ENCODE measurements around the gene DUSP7.

DNA sequence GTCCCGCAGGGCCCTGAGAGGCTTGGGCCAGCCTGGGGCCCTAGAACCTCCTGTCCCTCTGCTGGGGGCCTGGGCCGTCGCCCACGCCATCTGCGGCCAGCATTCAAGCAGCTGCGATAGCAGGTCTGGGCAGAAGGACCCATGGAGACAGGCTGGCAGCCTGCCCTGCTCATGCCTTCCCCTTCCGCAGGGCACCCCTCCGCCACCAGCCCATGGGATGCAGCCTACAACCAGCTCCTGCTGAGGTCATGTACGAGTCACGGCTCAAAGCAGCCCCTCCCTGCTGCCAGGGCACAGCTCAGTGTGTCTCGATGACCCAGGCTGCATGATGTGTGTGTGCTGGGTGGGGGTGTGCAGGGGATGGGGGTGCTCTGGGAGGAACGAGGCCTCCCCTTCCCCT is 27.8 kb downstream of the DUSP7 start:
- TF ChIP-seq, protein P1, sequence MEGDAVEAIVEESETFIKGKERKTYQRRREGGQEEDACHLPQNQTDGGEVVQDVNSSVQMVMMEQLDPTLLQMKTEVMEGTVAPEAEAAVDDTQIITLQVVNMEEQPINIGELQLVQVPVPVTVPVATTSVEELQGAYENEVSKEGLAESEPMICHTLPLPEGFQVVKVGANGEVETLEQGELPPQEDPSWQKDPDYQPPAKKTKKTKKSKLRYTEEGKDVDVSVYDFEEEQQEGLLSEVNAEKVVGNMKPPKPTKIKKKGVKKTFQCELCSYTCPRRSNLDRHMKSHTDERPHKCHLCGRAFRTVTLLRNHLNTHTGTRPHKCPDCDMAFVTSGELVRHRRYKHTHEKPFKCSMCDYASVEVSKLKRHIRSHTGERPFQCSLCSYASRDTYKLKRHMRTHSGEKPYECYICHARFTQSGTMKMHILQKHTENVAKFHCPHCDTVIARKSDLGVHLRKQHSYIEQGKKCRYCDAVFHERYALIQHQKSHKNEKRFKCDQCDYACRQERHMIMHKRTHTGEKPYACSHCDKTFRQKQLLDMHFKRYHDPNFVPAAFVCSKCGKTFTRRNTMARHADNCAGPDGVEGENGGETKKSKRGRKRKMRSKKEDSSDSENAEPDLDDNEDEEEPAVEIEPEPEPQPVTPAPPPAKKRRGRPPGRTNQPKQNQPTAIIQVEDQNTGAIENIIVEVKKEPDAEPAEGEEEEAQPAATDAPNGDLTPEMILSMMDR (IDR thresholded peaks at IDR 0.05; ENCODE audit: insufficient read depth, low read length, poor library complexity, severe bottlenecking) = no peak
- no peak for TF ChIP-seq EZH2phosphoT487 (conservative IDR thresholded peaks at IDR 0.05; ENCODE audit: low read length)

All from SU-DHL-6 (cell line).